ENCODE measurements around the gene VSTM5.
A peak's percentile ranks its signal among the peaks of the same experiment; 100 is the strongest.

- no peak for TF ChIP-seq POLR2AphosphoS5 (IDR thresholded peaks at IDR 0.05; ENCODE audit: low read depth, low read length)
- 0 out of 2 replicates have a peak, but pooled peaks have one; percentile 4 for TF ChIP-seq SIN3A (IDR thresholded peaks at IDR 0.05; ENCODE audit: borderline replicate concordance, insufficient read depth, low read length)
- no peak for TF ChIP-seq TAF1 (IDR thresholded peaks at IDR 0.05; ENCODE audit: borderline replicate concordance, insufficient read depth, low read length)
Observed at GRCh38 chr11:93783765-93784144, 66.7 kb downstream of the VSTM5 start.
